IMR-90 (cell line): ENCODE results near the gene GSG1. TPM values are rescaled to one million over a fixed set of nuclear protein-coding genes. Genes with fewer than 3 reads are reported as not detected.

Source experiments
- polyA plus RNA-seq, 3 experiments: library from polyadenylated mRNA; depleted of rRNA; stranded (reverse); fragments of >200 nt; gene quantifications; 2 replicates each; pipeline ENCODE4 v1.2.3, GENCODE V29; 2012; ENCODE audit warnings: low replicate concordance in 1 of 3
- total RNA-seq: library from RNA; depleted of rRNA; stranded (reverse); fragments of >200 nt; gene quantifications from 2 replicates; pipeline ENCODE4 v1.2.3, GENCODE V29; 2012; rRNA removed

The GSG1 gene
- total and polyA plus RNA-seq, 2 of the 4 experiments (the other 2 are of a cell fraction), result 1.8 to 2.9 TPM

Other genes starting within 250 kb of the GSG1 start
- 49.6 and 49.7 TPM in 2 replicates for gene GPRC5A, start 212.1 kb downstream of the GSG1 start, total RNA-seq
- gene GPRC5A, start 212.1 kb downstream of the GSG1 start, polyA plus RNA-seq (2012; rRNA removed), result 193 and 201 TPM in 2 replicates
- not detected in 2 replicates for gene GPRC5D, start 151.5 kb downstream of the GSG1 start, total RNA-seq
- not detected in 2 replicates for gene GPRC5D, start 151.5 kb downstream of the GSG1 start, polyA plus RNA-seq (2012; rRNA removed)
- 14.7 and 18.8 TPM in 2 replicates for gene HEBP1, start 103.4 kb downstream of the GSG1 start, total RNA-seq
- gene HEBP1, start 103.4 kb downstream of the GSG1 start, polyA plus RNA-seq (2012; rRNA removed), result 44.2 and 49.2 TPM in 2 replicates
- 6.7 and 8.6 TPM in 2 replicates for gene FAM234B, start 59.3 kb downstream of the GSG1 start, total RNA-seq
- 3.6 and 3.7 TPM in 2 replicates for gene FAM234B, start 59.3 kb downstream of the GSG1 start, polyA plus RNA-seq (2012; rRNA removed)
- gene EMP1, start 93.1 kb upstream of the GSG1 start, total RNA-seq, result 137 and 570 TPM in 2 replicates
- 106 and 201 TPM in 2 replicates for gene EMP1, start 93.1 kb upstream of the GSG1 start, polyA plus RNA-seq (2012; rRNA removed)